Ishikawa (cell line): ENCODE measurements around the gene GPR21.

Source experiments
- CEBPB ChIP-seq: IDR thresholded peaks from 2 replicates; pipeline ENCODE4 v1.6.1; 2012
- CREB1 ChIP-seq: IDR thresholded peaks from 2 replicates; pipeline ENCODE4 v1.6.1; 2012; ENCODE audit warnings: low read depth
- EGR1 ChIP-seq: IDR thresholded peaks from 2 replicates; pipeline ENCODE4 v1.6.1; 2012
- EP300 ChIP-seq: IDR thresholded peaks from 2 replicates; pipeline ENCODE4 v1.6.1; 2012; ENCODE audit warnings: borderline replicate concordance
- FOXM1 ChIP-seq: IDR thresholded peaks from 2 replicates; pipeline ENCODE4 v1.6.1; 2012; ENCODE audit warnings: low read depth, borderline replicate concordance
- MAX ChIP-seq: IDR thresholded peaks from 2 replicates; pipeline ENCODE4 v1.6.1; 2012
- NFIC ChIP-seq: IDR thresholded peaks from 2 replicates; pipeline ENCODE4 v1.6.1; 2012
- RAD21 ChIP-seq: IDR thresholded peaks from 2 replicates; pipeline ENCODE4 v1.6.1; 2012; ENCODE audit warnings: low read depth
- REST ChIP-seq: IDR thresholded peaks from 2 replicates; pipeline ENCODE4 v1.6.1; 2012; ENCODE audit warnings: low read depth, mild to moderate bottlenecking
- TAF1 ChIP-seq: IDR thresholded peaks from 2 replicates; pipeline ENCODE4 v1.6.1; 2012; ENCODE audit warnings: low read depth, mild to moderate bottlenecking
- TCF12 ChIP-seq: IDR thresholded peaks from 2 replicates; pipeline ENCODE4 v1.6.1; 2012; ENCODE audit warnings: low read depth
- TEAD4 ChIP-seq: IDR thresholded peaks from 2 replicates; pipeline ENCODE4 v1.6.1; 2012
- USF1 ChIP-seq: IDR thresholded peaks from 2 replicates; pipeline ENCODE4 v1.6.1; 2012
- YY1 ChIP-seq: IDR thresholded peaks from 2 replicates; pipeline ENCODE4 v1.6.1; 2012; ENCODE audit warnings: low read depth
- ZBTB7A ChIP-seq: IDR thresholded peaks from 2 replicates; pipeline ENCODE4 v1.6.1; 2012; ENCODE audit warnings: low read depth

Gene GPR21

GRCh38 chr9:123048748-123049147 is 15.3 kb downstream of the GPR21 start:
- TF ChIP-seq YY1 (no peak), REST (no peak)

GRCh38 chr9:123049589-123050222 is 16.2 kb downstream of the GPR21 start:
- TF ChIP-seq CREB1 = no peak
- no peak for TF ChIP-seq FOXM1
- no peak for TF ChIP-seq EP300
- TF ChIP-seq NFIC = peak; percentile 91
- TF ChIP-seq MAX = no peak; the same call in 1 of the 2 replicates
- TF ChIP-seq EGR1 = no peak
- TF ChIP-seq TEAD4 = no peak; the same call in 1 of the 2 replicates
- TF ChIP-seq ZBTB7A = no peak
- TF ChIP-seq USF1 = no peak
- no peak for TF ChIP-seq REST
- no peak for TF ChIP-seq TAF1
- no peak; the same call in 1 of the 2 replicates for TF ChIP-seq RAD21
- peak; percentile 77 for TF ChIP-seq CEBPB
- no peak for TF ChIP-seq YY1
- TF ChIP-seq TCF12 = peak; percentile 28; the same call in 1 of the 2 replicates

GRCh38 chr9:123053046-123053445 is 19.6 kb downstream of the GPR21 start:
- no peak for TF ChIP-seq CEBPB
- TF ChIP-seq NFIC = no peak
- TF ChIP-seq YY1 = no peak
- TF ChIP-seq TAF1 = no peak
- TF ChIP-seq CREB1 = no peak
- TF ChIP-seq RAD21 = no peak
- TF ChIP-seq ZBTB7A = no peak
- TF ChIP-seq REST = no peak
- TF ChIP-seq MAX = no peak
- no peak for TF ChIP-seq EP300
- TF ChIP-seq TEAD4 = no peak

GRCh38 chr9:123053711-123054110 is 20.2 kb downstream of the GPR21 start:
- no peak for TF ChIP-seq FOXM1
- no peak for TF ChIP-seq RAD21
- no peak for TF ChIP-seq NFIC
- TF ChIP-seq ZBTB7A = no peak
- no peak for TF ChIP-seq REST
- TF ChIP-seq USF1 = no peak
- TF ChIP-seq EP300 = no peak
- no peak for TF ChIP-seq TEAD4
- no peak for TF ChIP-seq MAX
- no peak for TF ChIP-seq EGR1
- TF ChIP-seq YY1 = no peak
- TF ChIP-seq TCF12 = no peak
- no peak for TF ChIP-seq TAF1
- TF ChIP-seq CREB1 = no peak
- no peak for TF ChIP-seq CEBPB
